SU-DHL-6 (cell line): ENCODE measurements around the gene F12.
A peak's percentile ranks its signal among the peaks of the same experiment; 100 is the strongest.

Experiments used
- H2AFZ ChIP-seq: fragments of 200-600 bp; sonication (generic); 2 replicates; pipeline ENCODE4 v1.6.1; 2014; ENCODE audit warnings: low read depth, mild to moderate bottlenecking, moderate library complexity, mixed read lengths, antibody characterized with exemption, low read length; ENCODE audit not compliant: severe bottlenecking
- H3F3A ChIP-seq: fragments of 200-600 bp; shearing (Covaris generic); 2 replicates; pipeline ENCODE4 v1.6.0; 2016; ENCODE audit warnings: antibody characterized with exemption, mild to moderate bottlenecking; ENCODE audit not compliant: insufficient read depth
- H3K27ac ChIP-seq: fragments of 200-600 bp; sonication (generic); 2 replicates; pipeline ENCODE4 v1.5.1; 2016; ENCODE audit warnings: low read depth, mild to moderate bottlenecking, low read length, moderate library complexity, mixed read lengths
- H3K27me3 ChIP-seq: fragments of 200-600 bp; sonication (generic), shearing (Covaris generic); 2 replicates; pipeline ENCODE4 v1.6.0; 2014; ENCODE audit warnings: mild to moderate bottlenecking, low read length
- H3K36me3 ChIP-seq: fragments of 200-600 bp; sonication (generic); 2 replicates; pipeline ENCODE4 v1.6.1; 2014; ENCODE audit warnings: mild to moderate bottlenecking, low read length, mixed read lengths
- H3K4me2 ChIP-seq: fragments of 300-600, 200-600 bp; shearing (Covaris generic), sonication (generic); 2 replicates; pipeline ENCODE4 v1.6.0; 2014; ENCODE audit warnings: low read length, low read depth, mild to moderate bottlenecking; ENCODE audit not compliant: poor library complexity, severe bottlenecking
- H3K4me3 ChIP-seq: fragments of 200-600 bp; sonication (generic); 2 replicates; pipeline ENCODE4 v1.5.1; 2014; ENCODE audit warnings: antibody characterized with exemption, low read length, mild to moderate bottlenecking, mixed read lengths; ENCODE audit not compliant: insufficient read depth, poor library complexity, severe bottlenecking
- H3K79me2 ChIP-seq: fragments of 200-600 bp; sonication (generic); 2 replicates; pipeline ENCODE4 v1.6.1; 2014; ENCODE audit warnings: mild to moderate bottlenecking, low read length, moderate library complexity; ENCODE audit not compliant: insufficient read depth
- H3K9ac ChIP-seq: fragments of 200-600 bp; sonication (generic); 2 replicates; pipeline ENCODE4 v1.7.0; 2014; ENCODE audit warnings: mild to moderate bottlenecking, low read length
- H3K9me2 ChIP-seq: fragments of 200-600 bp; sonication (generic); replicated peaks from 2 replicates; pipeline ENCODE4 v1.6.1; 2014; ENCODE audit warnings: low read length; ENCODE audit not compliant: insufficient read depth
- H3K9me3 ChIP-seq: fragments of 200-600 bp; sonication (generic); 2 replicates; pipeline ENCODE4 v1.6.1; 2014; ENCODE audit warnings: low read length, mixed read lengths; ENCODE audit not compliant: insufficient read depth
- H4K20me1 ChIP-seq: fragments of 200-600 bp; sonication (generic); 2 replicates; pipeline ENCODE4 v1.6.1; 2014; ENCODE audit warnings: low read depth, mild to moderate bottlenecking, antibody characterized with exemption, low read length, moderate library complexity, mixed read lengths
- CTCF ChIP-seq: fragments of 200-600 bp; sonication (generic); IDR thresholded peaks from one replicate; pipeline ENCODE4 v1.5.1; 2017; ENCODE audit warnings: antibody characterized with exemption, mild to moderate bottlenecking, low read length, moderate library complexity; ENCODE audit not compliant: insufficient read depth, poor library complexity, severe bottlenecking
- EZH2phosphoT487 ChIP-seq: fragments of 200-600 bp; sonication (generic), shearing (Covaris generic); conservative IDR thresholded peaks from 2 replicates; pipeline ENCODE4 v1.6.1; 2018; ENCODE audit warnings: mild to moderate bottlenecking, antibody characterized with exemption, low read length, moderate library complexity, mixed read lengths

Gene F12

GRCh38 chr5:177405312-177405711, 4.1 kb downstream of the F12 start:
- H3K9me3 ChIP-seq = no peaks in the 10 kb centered on the region
- H3K9me2 ChIP-seq = no peaks in the 10 kb centered on the region
- H3K9ac ChIP-seq = no peak overlapping the region
- H3F3A ChIP-seq = no peaks in the 10 kb centered on the region; the same call in 1 of the 2 replicates
- TF ChIP-seq EZH2phosphoT487 (no peak), CTCF (no peak)
- no peak overlapping the region for H3K4me3 ChIP-seq
- H3K27me3 ChIP-seq = no peaks in the 10 kb centered on the region
- no peaks in the 10 kb centered on the region for H4K20me1 ChIP-seq
- no peaks in the 10 kb centered on the region for H3K79me2 ChIP-seq
- no peaks in the 10 kb centered on the region for H3K36me3 ChIP-seq
- no peak overlapping the region for H3K27ac ChIP-seq
- H3K4me2 ChIP-seq = no peak overlapping the region
- no peak overlapping the region for H2AFZ ChIP-seq

GRCh38 chr5:177404641-177405179, 4.7 kb downstream of the F12 start:
- no peak for TF ChIP-seq EZH2phosphoT487
- TF ChIP-seq CTCF = no peak
- Histone ChIP-seq H3K9ac (peak overlapping the region; percentile 64), H3K4me2 (peak overlapping the region; percentile 85), H3K36me3 (no peaks in the 10 kb centered on the region), H3K4me3 (no peak overlapping the region), H3K9me2 (no peaks in the 10 kb centered on the region), H3K9me3 (no peaks in the 10 kb centered on the region), H3K27ac (no peak overlapping the region), H3K79me2 (no peaks in the 10 kb centered on the region), H4K20me1 (no peaks in the 10 kb centered on the region), H2AFZ (peak overlapping the region; percentile 85), H3K27me3 (no peaks in the 10 kb centered on the region), H3F3A (no peaks in the 10 kb centered on the region; the same call in 1 of the 2 replicates)

- Histone ChIP-seq H3K9ac (peak overlapping the region; percentile 64), H3K4me2 (peak overlapping the region; percentile 85), H3K27me3 (no peaks in the 10 kb centered on the region), H4K20me1 (no peaks in the 10 kb centered on the region), H3K27ac (no peak overlapping the region), H2AFZ (peak overlapping the region; percentile 85), H3K4me3 (peak overlapping the region; percentile 60), H3F3A (no peaks in the 10 kb centered on the region; the same call in 1 of the 2 replicates), H3K9me3 (no peaks in the 10 kb centered on the region), H3K36me3 (no peaks in the 10 kb centered on the region), H3K79me2 (no peaks in the 10 kb centered on the region), H3K9me2 (no peaks in the 10 kb centered on the region)
- TF ChIP-seq EZH2phosphoT487 = no peak
- TF ChIP-seq CTCF = peak; percentile 53
These were observed 5.3 kb downstream of the F12 start for GRCh38 chr5:177403792-177404640.
